Lower leg skin (tissue), 4 donors: ENCODE measurements around the gene MUC2. TPM values are rescaled to one million over a fixed set of nuclear protein-coding genes. Genes with fewer than 3 reads are reported as not detected.

ENCODE experiments used
- DNase-seq, 2 donors: peaks; one replicate each; pipeline ENCODE4 v3.0.0-alpha.2; 2019; ENCODE audit warnings: low spot score in 2 of 2
- H3K4me3 ChIP-seq: fragments of 200-600 bp; sonication (generic); 2 replicates; pipeline ENCODE4 v1.5.1; 2017; ENCODE audit warnings: mild to moderate bottlenecking, low read depth; ENCODE audit not compliant: poor library complexity, severe bottlenecking
- POLR2A ChIP-seq, 2 donors: fragments of 450-650 bp; IDR thresholded peaks; one replicate each; pipeline ENCODE4 v1.6.1; 2016 to 2017; ENCODE audit warnings: antibody characterized with exemption in 2 of 2, mild to moderate bottlenecking in 1 of 2, moderate library complexity in 1 of 2
- WGBS, 2 donors: methylation state at CpG; one replicate each; pipeline ENCODE4 v1.1.5; 2018; 5-methylcytosine and 5-hydroxymethylcytosine counted together
- intact Hi-C: fragments of 100-400 bp; cut with DNase I; formaldehyde crosslinking; loops from one replicate; pipeline ENCODE4 v1.15.0; 2023; ENCODE audit warnings: low total_unique reads
- total RNA-seq, 4 donors: library from RNA; depleted of rRNA; stranded (reverse); fragments of >200 nt; gene quantifications; one replicate each; pipeline ENCODE4 v1.1.0, GENCODE V29; 2016
- TF ChIP-seq, protein P1 (sequence below), 3 donors: fragments of 450-650 bp; IDR thresholded peaks; one replicate each; pipeline ENCODE4 v1.5.1; 2016; ENCODE audit warnings: antibody characterized with exemption in 3 of 3, mild to moderate bottlenecking in 3 of 3, moderate library complexity in 2 of 3

Gene MUC2
- total RNA-seq, 4 donors from 2014 or later = 0.02 TPM; not detected in 3

DNA sequence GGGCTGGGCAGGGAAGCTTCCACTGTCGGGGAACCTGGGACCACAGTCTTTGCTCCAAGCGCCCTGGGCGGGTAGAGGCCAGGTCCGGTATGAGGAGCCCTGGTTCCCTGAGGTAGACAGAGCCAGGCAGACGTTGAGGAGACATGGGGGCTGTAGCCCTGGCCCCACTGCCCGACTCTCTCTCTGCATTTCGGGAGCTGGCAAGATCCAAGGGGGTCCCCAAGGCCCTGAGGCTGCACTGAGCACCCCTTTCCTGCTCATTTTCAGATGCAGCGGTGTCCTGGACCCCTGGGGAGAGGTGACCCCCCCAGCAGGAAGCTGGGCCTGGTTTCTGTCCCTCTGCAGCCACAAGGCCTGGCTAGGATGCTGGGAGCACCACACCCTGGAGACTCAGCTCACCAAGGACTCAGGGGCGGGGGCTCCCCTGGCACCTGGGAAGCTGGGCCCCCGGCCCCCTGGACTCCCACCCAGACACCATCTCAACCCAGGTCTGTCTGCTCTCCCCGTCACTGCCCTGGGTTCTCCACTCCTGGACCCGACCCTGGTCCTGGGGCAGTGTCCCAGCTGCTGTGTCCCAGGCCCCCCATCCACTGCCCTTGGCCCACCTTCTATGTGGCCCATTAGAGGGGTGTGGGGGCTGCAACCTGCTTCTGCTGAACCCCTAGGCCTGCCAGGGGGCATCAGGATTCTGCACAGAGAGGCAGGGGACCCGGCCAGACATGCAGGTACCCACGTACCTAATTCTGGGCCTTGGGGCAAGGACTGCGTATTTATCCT lies 23.1 kb upstream of the MUC2 start:
- TF ChIP-seq, protein P1, sequence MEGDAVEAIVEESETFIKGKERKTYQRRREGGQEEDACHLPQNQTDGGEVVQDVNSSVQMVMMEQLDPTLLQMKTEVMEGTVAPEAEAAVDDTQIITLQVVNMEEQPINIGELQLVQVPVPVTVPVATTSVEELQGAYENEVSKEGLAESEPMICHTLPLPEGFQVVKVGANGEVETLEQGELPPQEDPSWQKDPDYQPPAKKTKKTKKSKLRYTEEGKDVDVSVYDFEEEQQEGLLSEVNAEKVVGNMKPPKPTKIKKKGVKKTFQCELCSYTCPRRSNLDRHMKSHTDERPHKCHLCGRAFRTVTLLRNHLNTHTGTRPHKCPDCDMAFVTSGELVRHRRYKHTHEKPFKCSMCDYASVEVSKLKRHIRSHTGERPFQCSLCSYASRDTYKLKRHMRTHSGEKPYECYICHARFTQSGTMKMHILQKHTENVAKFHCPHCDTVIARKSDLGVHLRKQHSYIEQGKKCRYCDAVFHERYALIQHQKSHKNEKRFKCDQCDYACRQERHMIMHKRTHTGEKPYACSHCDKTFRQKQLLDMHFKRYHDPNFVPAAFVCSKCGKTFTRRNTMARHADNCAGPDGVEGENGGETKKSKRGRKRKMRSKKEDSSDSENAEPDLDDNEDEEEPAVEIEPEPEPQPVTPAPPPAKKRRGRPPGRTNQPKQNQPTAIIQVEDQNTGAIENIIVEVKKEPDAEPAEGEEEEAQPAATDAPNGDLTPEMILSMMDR (IDR thresholded peaks at IDR 0.05) = no peak
- TF ChIP-seq POLR2A (IDR thresholded peaks at IDR 0.05) = no peak
- intact Hi-C loops = loop anchor here (5.0 kb wide), 1 partner anchor 209 kb away; the partner anchor contains the start of genes POLR2L and TSPAN4
- 56 to 67% methylated on average over 11 to 13 of the region's 15 CpGs for WGBS, 2 donors
- no peak overlapping the region for H3K4me3 ChIP-seq
- DNase-seq = no peak

- TF ChIP-seq POLR2A (IDR thresholded peaks at IDR 0.05) = no peak
- TF ChIP-seq, protein P1 (IDR thresholded peaks at IDR 0.05) = no peak
- H3K4me3 ChIP-seq = no peak overlapping the region
- 77 to 80% methylated on average over 14 to 21 of the region's 25 CpGs for WGBS, 2 donors
- intact Hi-C loops = loop anchor here (5.0 kb wide), 1 partner anchor 210 kb away; the partner anchor contains the start of genes POLR2L and TSPAN4
- DNase-seq = no peak
Measured at GRCh38 chr11:1052133-1053011, 22.3 kb upstream of the MUC2 start.

- TF ChIP-seq, protein P1 (IDR thresholded peaks at IDR 0.05) = no peak
- TF ChIP-seq POLR2A (IDR thresholded peaks at IDR 0.05) = no peak
- intact Hi-C loops = loop anchor here (5.0 kb wide), 1 partner anchor 211 kb away; the partner anchor contains the start of genes POLR2L and TSPAN4
- 72 to 78% methylated on average over 18 to 20 of the region's 25 CpGs for WGBS, 2 donors
- no peak for DNase-seq
- no peak overlapping the region for H3K4me3 ChIP-seq
Measured at GRCh38 chr11:1053121-1053901, 21.4 kb upstream of the MUC2 start.

DNA sequence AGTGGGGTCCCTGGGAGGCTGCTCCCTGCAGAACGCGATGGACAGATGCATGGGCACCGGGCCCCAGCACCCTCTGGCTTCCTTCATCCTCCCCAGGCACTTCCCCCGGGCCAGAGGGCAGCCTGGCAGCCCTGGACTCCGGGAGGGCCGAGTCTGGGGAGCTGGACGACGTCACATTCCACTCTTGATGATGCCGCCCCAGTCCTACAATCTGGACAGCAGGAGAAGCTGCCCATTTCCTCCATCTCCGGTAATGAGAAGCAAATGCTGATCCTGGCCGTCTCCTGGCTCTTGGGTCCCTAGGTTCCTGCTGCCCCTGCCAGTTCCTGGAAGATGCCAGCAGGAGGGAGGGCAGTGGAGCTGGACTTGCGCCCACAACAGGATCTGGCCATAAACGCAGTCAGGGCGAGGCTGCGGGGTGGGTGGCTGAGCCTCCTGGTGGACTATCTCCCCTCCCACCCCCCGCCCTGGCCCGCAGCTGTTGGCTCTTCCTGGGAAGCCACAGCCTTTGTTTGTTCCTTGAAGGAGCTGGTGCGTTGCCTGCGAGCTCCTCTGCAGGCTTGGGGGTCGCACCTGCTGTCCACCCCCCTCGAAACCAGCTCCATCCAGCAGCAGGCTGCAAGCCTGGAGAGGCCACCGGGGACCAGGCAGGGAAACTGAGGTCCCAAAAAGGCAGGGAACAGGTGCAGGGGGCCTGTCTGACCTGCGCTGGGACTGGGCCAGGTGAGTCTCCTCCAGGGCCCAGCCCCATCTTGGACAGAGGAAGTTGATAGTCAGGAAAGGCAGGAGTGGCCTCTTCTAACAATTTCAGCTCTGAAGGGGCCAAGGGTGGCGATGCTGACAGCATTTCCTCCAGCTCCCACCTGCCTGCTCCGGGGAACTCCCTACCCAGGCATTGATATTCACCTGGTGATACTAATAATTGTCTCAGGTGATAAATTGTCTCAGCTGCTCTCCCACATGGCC lies 20.2 kb upstream of the MUC2 start:
- DNase-seq = no peak
- intact Hi-C loops = loop anchor here (5.0 kb wide), 1 partner anchor 212 kb away; the partner anchor contains the start of genes POLR2L and TSPAN4
- no peak overlapping the region for H3K4me3 ChIP-seq
- TF ChIP-seq, protein P1 (IDR thresholded peaks at IDR 0.05) = no peak
- TF ChIP-seq POLR2A (IDR thresholded peaks at IDR 0.05) = no peak
- WGBS, 2 donors = 32 to 34% methylated on average over 12 to 21 of the region's 25 CpGs
